ENCODE data around the gene HLA-DRB5.
"Not testable (repeated sequence)": the region's sequence is repeated elsewhere in the genome, so short reads cannot be mapped to it uniquely, and the experiment has no call there.

Gene HLA-DRB5

GRCh38 chr6:32529697-32530430, at the start of gene HLA-DRB5:
TSS of gene HLA-DRB5 (minus strand) at chr6:32530287. CDS start at chr6:32530224, 63 bp downstream.
- no peak for DNase-seq (ENCODE audit: low spot score)

GRCh38 chr6:32578962-32579361, 48.9 kb upstream of the HLA-DRB5 start:
- DNase-seq (ENCODE audit: low spot score), result no peak

GRCh38 chr6:32577493-32577892, 47.4 kb upstream of the HLA-DRB5 start:
- not testable (repeated sequence) for DNase-seq (ENCODE audit: low spot score)

- no peak for DNase-seq (ENCODE audit: low spot score)
These were observed 46.2 kb upstream of the HLA-DRB5 start for GRCh38 chr6:32576250-32576649.

- no peak for DNase-seq (ENCODE audit: low spot score)
These were observed 40.3 kb upstream of the HLA-DRB5 start for GRCh38 chr6:32570363-32570905.

GRCh38 chr6:32568561-32568960, 38.5 kb upstream of the HLA-DRB5 start:
- no peak for DNase-seq (ENCODE audit: low spot score)

- DNase-seq (ENCODE audit: low spot score), result no peak
These were observed 36.9 kb upstream of the HLA-DRB5 start for GRCh38 chr6:32566957-32567356.

- DNase-seq (ENCODE audit: low spot score), result no peak
These were observed 35.4 kb upstream of the HLA-DRB5 start for GRCh38 chr6:32565511-32565910.

- DNase-seq (ENCODE audit: low spot score), result no peak
These were observed 32.9 kb upstream of the HLA-DRB5 start for GRCh38 chr6:32562940-32563339.

GRCh38 chr6:32559747-32560146, 29.7 kb upstream of the HLA-DRB5 start:
- no peak for DNase-seq (ENCODE audit: low spot score)

GRCh38 chr6:32558426-32559057, 28.5 kb upstream of the HLA-DRB5 start:
- DNase-seq (ENCODE audit: low spot score), result no peak

- DNase-seq (ENCODE audit: low spot score), result no peak
These were observed 24.3 kb upstream of the HLA-DRB5 start for GRCh38 chr6:32554116-32554965.

GRCh38 chr6:32553037-32553742, 23.1 kb upstream of the HLA-DRB5 start:
- DNase-seq (ENCODE audit: low spot score), result no peak

GRCh38 chr6:32551410-32551809, 21.3 kb upstream of the HLA-DRB5 start:
- no peak for DNase-seq (ENCODE audit: low spot score)

GRCh38 chr6:32539839-32540238, 9.8 kb upstream of the HLA-DRB5 start:
- DNase-seq (ENCODE audit: low spot score), result no peak

- not testable (repeated sequence) for DNase-seq (ENCODE audit: low spot score)
These were observed 325 bp upstream of the HLA-DRB5 start for GRCh38 chr6:32530431-32530793.

- DNase-seq (ENCODE audit: low spot score), result no peak
These were observed 7.6 kb downstream of the HLA-DRB5 start for GRCh38 chr6:32522302-32523047.

- DNase-seq (ENCODE audit: low spot score), result no peak
These were observed 10.2 kb downstream of the HLA-DRB5 start for GRCh38 chr6:32519910-32520258.

GRCh38 chr6:32519118-32519909, 10.8 kb downstream of the HLA-DRB5 start:
- DNase-seq (ENCODE audit: low spot score), result no peak

GRCh38 chr6:32517654-32518445, 12.2 kb downstream of the HLA-DRB5 start:
- no peak for DNase-seq (ENCODE audit: low spot score)

Data from cerebellar cortex (tissue), 1 donor.